CD14-positive monocyte (primary cell): Measurements from ENCODE around the gene CXXC5. TPM values are rescaled to one million over a fixed set of nuclear protein-coding genes. Genes with fewer than 3 reads are reported as not detected.

Experiments used
- DNase-seq, 3 donors: peaks; one replicate each; pipeline ENCODE4 v3.0.0-alpha.2; 2011 to 2022
- H2AFZ ChIP-seq: 2 replicates; pipeline ENCODE4 v1.6.0; 2012; ENCODE audit warnings: mild to moderate bottlenecking, low read depth, low read length, inconsistent platforms; ENCODE audit not compliant: insufficient read depth, poor library complexity, severe bottlenecking
- H3K27ac ChIP-seq, 2 donors: 1 replicate in 1 of 2; 2 replicates in 1 of 2; pipeline ENCODE4 v1.5.1; 2012 to 2013; ENCODE audit warnings: low read length in 2 of 2, control low read depth in 1 of 2, inconsistent platforms in 1 of 2, low read depth in 1 of 2, mild to moderate bottlenecking in 1 of 2
- H3K27me3 ChIP-seq, 2 donors: one replicate each; pipeline versions ENCODE4 v1.6.0 to v1.6.1; 2011 to 2013; ENCODE audit warnings: low read length in 2 of 2; ENCODE audit not compliant: control insufficient read depth in 2 of 2, insufficient read depth in 2 of 2
- H3K36me3 ChIP-seq, 2 donors: replicated peaks in 1 of 2; 1 replicate in 1 of 2; 2 replicates in 1 of 2; pipeline versions ENCODE4 v1.5.1 to v1.6.1; 2012 to 2013; ENCODE audit warnings: low read length in 2 of 2, control low read depth in 1 of 2, inconsistent platforms in 1 of 2, mild to moderate bottlenecking in 1 of 2; ENCODE audit not compliant: insufficient read depth in 2 of 2, control insufficient read depth in 1 of 2
- H3K4me1 ChIP-seq, 2 donors: 1 replicate in 1 of 2; 2 replicates in 1 of 2; pipeline versions ENCODE4 v1.5.1 to v1.6.1; 2012 to 2013; ENCODE audit warnings: low read length in 2 of 2, control low read depth in 1 of 2, inconsistent platforms in 1 of 2, mild to moderate bottlenecking in 1 of 2, moderate library complexity in 1 of 2; ENCODE audit not compliant: insufficient read depth in 2 of 2, control insufficient read depth in 1 of 2
- H3K4me2 ChIP-seq: replicated peaks from 2 replicates; pipeline ENCODE3; 2012; ENCODE audit warnings: low read length, moderate library complexity, mild to moderate bottlenecking; ENCODE audit not compliant: poor library complexity, severe bottlenecking; ENCODE audit errors: extremely low read depth
- H3K4me3 ChIP-seq, 3 experiments: fragments of 200-600 bp in 1 of 3; sonication (generic) in 1 of 3; replicated peaks in 1 of 3; 1 replicate in 2 of 3; 2 replicates in 1 of 3; pipeline ENCODE4 v1.5.1; 2011 to 2013; ENCODE audit warnings: low read length in 3 of 3, mild to moderate bottlenecking in 3 of 3, control low read depth in 2 of 3, low read depth in 2 of 3, inconsistent platforms in 1 of 3, moderate library complexity in 1 of 3
- H3K79me2 ChIP-seq: 2 replicates; pipeline ENCODE4 v1.6.0; 2012; ENCODE audit warnings: mild to moderate bottlenecking, control low read depth, inconsistent platforms, low read length, moderate library complexity; ENCODE audit not compliant: insufficient read depth
- H3K9ac ChIP-seq: 2 replicates; pipeline ENCODE4 v1.6.0; 2017; ENCODE audit warnings: low read length, mild to moderate bottlenecking; ENCODE audit not compliant: insufficient read depth, poor library complexity, severe bottlenecking
- H3K9me3 ChIP-seq, 2 donors: replicated peaks in 1 of 2; 1 replicate in 1 of 2; 2 replicates in 1 of 2; pipeline versions ENCODE4 v1.5.1 to v1.6.1; 2012 to 2013; ENCODE audit warnings: low read length in 2 of 2, control low read depth in 1 of 2; ENCODE audit not compliant: control insufficient read depth in 1 of 2, insufficient read depth in 1 of 2
- H4K20me1 ChIP-seq: 2 replicates; pipeline ENCODE4 v1.6.0; 2012; ENCODE audit warnings: mild to moderate bottlenecking, low read length, control low read depth, moderate library complexity; ENCODE audit not compliant: insufficient read depth
- H3K27ac Mint-ChIP-seq, 7 donors: one replicate each; pipeline ENCODE4 v1.8.0; 2020; ENCODE audit warnings: mild to moderate bottlenecking in 7 of 7, mixed read lengths in 7 of 7, moderate library complexity in 6 of 7, inconsistent platforms in 2 of 7
- H3K27me3 Mint-ChIP-seq, 3 donors: one replicate each; pipeline ENCODE4 v1.8.0; 2021 to 2022; ENCODE audit warnings: low read depth in 3 of 3, mild to moderate bottlenecking in 3 of 3, mixed read lengths in 3 of 3, moderate library complexity in 3 of 3, inconsistent platforms in 1 of 3
- H3K36me3 Mint-ChIP-seq, 2 donors: one replicate each; pipeline ENCODE4 v1.8.0; 2020; ENCODE audit warnings: mixed read lengths in 2 of 2, inconsistent platforms in 1 of 2, mild to moderate bottlenecking in 1 of 2
- H3K4me1 Mint-ChIP-seq: one replicate; pipeline ENCODE4 v1.8.0; 2020; ENCODE audit warnings: mild to moderate bottlenecking, mixed read lengths
- H3K4me3 Mint-ChIP-seq, 2 donors: one replicate each; pipeline ENCODE4 v1.8.0; 2020; ENCODE audit warnings: mild to moderate bottlenecking in 2 of 2, mixed read lengths in 2 of 2, moderate library complexity in 1 of 2
- H3K9me3 Mint-ChIP-seq, 7 donors: one replicate each; pipeline ENCODE4 v1.8.0; 2020 to 2022; ENCODE audit warnings: mixed read lengths in 7 of 7, mild to moderate bottlenecking in 6 of 7, moderate library complexity in 6 of 7, inconsistent platforms in 2 of 7
- WGBS: methylation state at CpG from one replicate; pipeline ENCODE4 v1.1.5; 2013; ENCODE audit warnings: missing lambda C conversion rate; ENCODE audit not compliant: insufficient coverage; 5-methylcytosine and 5-hydroxymethylcytosine counted together
- intact Hi-C, 2 donors: fragments of 100-400 bp; cut with micrococcal nuclease; formaldehyde crosslinking; loops; one replicate each; pipeline versions ENCODE4 v1.15.0 to v1.15.1; 2023
- polyA plus RNA-seq, 3 donors: library from polyadenylated mRNA; depleted of rRNA in 1 of 3; unstranded in 2 of 3; stranded (reverse) in 1 of 3; fragments of 300-500 nt in 2 of 3; fragments of >200 nt in 1 of 3; fragmentation: Illumina TruSeq in 2 of 3; gene quantifications; 1 replicate in 2 of 3; 2 replicates in 1 of 3; pipeline ENCODE4 v1.2.3, GENCODE V29; 2012 to 2021
- TF ChIP-seq, protein P1 (sequence below): fragments of 200-600 bp; IDR thresholded peaks from one replicate; pipeline ENCODE4 v1.8.0; 2022; ENCODE audit warnings: antibody characterized with exemption, mild to moderate bottlenecking

CXXC5 gene
- polyA plus RNA-seq, 3 donors = 22.4 to 37.2 (median 33.7) TPM

DNA sequence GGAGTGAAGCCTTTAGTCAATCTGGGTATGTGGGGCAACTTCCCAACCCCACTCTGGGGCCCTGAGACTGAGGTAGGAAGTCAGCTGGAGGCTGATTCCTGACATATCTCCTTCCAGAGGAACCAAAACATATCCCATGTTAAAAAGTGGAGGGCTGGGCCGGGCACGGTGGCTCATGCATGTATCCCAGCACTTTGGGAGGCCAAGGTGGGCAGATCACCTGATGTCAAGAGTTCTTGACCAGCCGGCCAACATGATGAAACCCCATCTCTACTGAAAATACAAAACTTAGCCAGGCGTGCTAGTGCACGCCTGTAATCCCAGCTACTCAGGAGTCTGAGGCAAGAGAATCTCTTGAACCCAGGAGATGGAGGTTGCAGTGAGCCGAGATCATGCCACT is 44.0 kb downstream of the CXXC5 start:
- Histone ChIP-seq H3K4me3 (no peak overlapping the region), H3K4me2 (no peak overlapping the region), H3K9ac (no peak overlapping the region), H3K36me3 (no peaks in the 10 kb centered on the region), H4K20me1 (no peaks in the 10 kb centered on the region), H3K4me1 (peaks cover 12 to 25% of the 10 kb centered on the region in 2 donors), H2AFZ (no peak overlapping the region), H3K9me3 (no peaks in the 10 kb centered on the region), H3K27me3 (peaks cover 9 to 45% of the 10 kb centered on the region in 2 donors), H3K27ac (no peak overlapping the region), H3K79me2 (no peaks in the 10 kb centered on the region)
- Mint-ChIP-seq H3K9me3 (peaks cover 0 to 7% (median 0%) of the 10 kb centered on the region in 7 donors), H3K36me3 (peaks cover 4 to 6% of the 10 kb centered on the region in 2 donors), H3K4me1 (peaks cover 23% of the 10 kb centered on the region), H3K27me3 (peaks cover 43 to 64% (median 59%) of the 10 kb centered on the region in 3 donors), H3K4me3 (no peak overlapping the region), H3K27ac (no peak overlapping the region)
- TF ChIP-seq, protein P1, sequence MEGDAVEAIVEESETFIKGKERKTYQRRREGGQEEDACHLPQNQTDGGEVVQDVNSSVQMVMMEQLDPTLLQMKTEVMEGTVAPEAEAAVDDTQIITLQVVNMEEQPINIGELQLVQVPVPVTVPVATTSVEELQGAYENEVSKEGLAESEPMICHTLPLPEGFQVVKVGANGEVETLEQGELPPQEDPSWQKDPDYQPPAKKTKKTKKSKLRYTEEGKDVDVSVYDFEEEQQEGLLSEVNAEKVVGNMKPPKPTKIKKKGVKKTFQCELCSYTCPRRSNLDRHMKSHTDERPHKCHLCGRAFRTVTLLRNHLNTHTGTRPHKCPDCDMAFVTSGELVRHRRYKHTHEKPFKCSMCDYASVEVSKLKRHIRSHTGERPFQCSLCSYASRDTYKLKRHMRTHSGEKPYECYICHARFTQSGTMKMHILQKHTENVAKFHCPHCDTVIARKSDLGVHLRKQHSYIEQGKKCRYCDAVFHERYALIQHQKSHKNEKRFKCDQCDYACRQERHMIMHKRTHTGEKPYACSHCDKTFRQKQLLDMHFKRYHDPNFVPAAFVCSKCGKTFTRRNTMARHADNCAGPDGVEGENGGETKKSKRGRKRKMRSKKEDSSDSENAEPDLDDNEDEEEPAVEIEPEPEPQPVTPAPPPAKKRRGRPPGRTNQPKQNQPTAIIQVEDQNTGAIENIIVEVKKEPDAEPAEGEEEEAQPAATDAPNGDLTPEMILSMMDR = no peak
- WGBS = 93% methylated on average over 4 of the region's 6 CpGs
- no peak for DNase-seq
- intact Hi-C loops = loop anchor here in 1 of 2 donors (5.0 kb wide), 1 partner anchor 55 kb away; no protein-coding TSS in a partner anchor

DNA sequence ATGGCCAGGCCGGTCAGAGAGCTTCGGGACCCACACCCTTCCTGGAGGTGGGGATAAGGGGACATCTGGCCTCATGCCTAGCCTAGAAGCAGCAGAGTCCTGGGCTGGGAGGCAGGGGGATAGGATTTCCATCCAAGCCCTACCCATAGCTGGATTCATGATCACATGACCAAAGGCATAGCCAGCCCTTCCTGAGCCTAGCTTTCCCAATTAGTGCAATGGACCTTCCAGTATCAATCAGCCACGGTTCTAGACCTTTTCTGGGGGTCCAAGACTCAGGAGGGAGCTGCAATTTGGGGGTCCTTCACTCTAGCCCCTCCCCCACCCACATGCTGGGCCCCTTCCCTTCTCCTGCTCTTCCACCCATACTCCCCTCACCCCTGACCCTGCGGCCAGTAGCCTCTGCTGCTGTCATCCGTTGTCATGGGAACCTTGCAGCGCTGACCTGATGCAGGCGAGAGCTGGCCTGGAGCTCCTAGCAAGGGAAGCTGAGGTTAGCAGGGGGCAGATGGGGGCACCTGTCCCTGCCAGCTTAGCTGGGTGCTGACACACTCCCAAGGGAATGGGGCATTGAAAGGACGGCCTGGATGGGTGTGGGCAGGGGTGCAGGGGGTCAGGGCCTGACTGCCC is 44.6 kb downstream of the CXXC5 start:
- Histone ChIP-seq H3K4me3 (no peak overlapping the region), H3K36me3 (no peaks in the 10 kb centered on the region), H3K79me2 (no peaks in the 10 kb centered on the region), H3K27ac (no peak overlapping the region), H4K20me1 (no peaks in the 10 kb centered on the region), H3K4me2 (no peak overlapping the region), H3K9me3 (peaks cover 0 to 3% of the 10 kb centered on the region in 2 donors), H3K4me1 (peaks cover 18 to 26% of the 10 kb centered on the region in 2 donors), H3K27me3 (peaks cover 12 to 52% of the 10 kb centered on the region in 2 donors), H2AFZ (no peak overlapping the region), H3K9ac (no peak overlapping the region)
- peaks cover 0 to 7% (median 0%) of the 10 kb centered on the region in 7 donors for H3K9me3 Mint-ChIP-seq
- TF ChIP-seq, protein P1 = no peak
- no peak overlapping the region for H3K4me3 Mint-ChIP-seq
- WGBS = 94% methylated on average over 3 of the region's 8 CpGs
- H3K4me1 Mint-ChIP-seq = peaks cover 22% of the 10 kb centered on the region
- DNase-seq = no peak
- peaks cover 4 to 6% of the 10 kb centered on the region in 2 donors for H3K36me3 Mint-ChIP-seq
- peaks cover 49 to 70% (median 65%) of the 10 kb centered on the region in 3 donors for H3K27me3 Mint-ChIP-seq
- intact Hi-C loops = loop anchor here in 1 of 2 donors (5.0 kb wide), 1 partner anchor 55 kb away; no protein-coding TSS in a partner anchor
- no peak overlapping the region for H3K27ac Mint-ChIP-seq
